WTC11 (cell line): ENCODE measurements around the gene MSI2. TPM values are rescaled to one million over a fixed set of nuclear protein-coding genes. Genes with fewer than 3 reads are reported as not detected.

Experiments
- ATAC-seq: fragments of 200-7000 bp; cut with Tn5 transposase; 2 replicates; pipeline ENCODE4 v1.10.0; 2021; ENCODE audit warnings: mild to moderate bottlenecking, moderate library complexity
- CTCF ChIA-PET: fragments of 300-600 bp; sonication (Branson Sonifier 250); formaldehyde crosslinking; loops from one replicate; lab custom pipeline; 2021; ENCODE audit warnings: antibody characterized with exemption; lab: Charles Lee
- POLR2A ChIA-PET: fragments of 350-600 bp; sonication (Branson Sonifier 250); formaldehyde crosslinking; loops from one replicate; lab custom pipeline; 2021; ENCODE audit warnings: antibody characterized with exemption; lab: Charles Lee
- DNase-seq: peaks from one replicate; pipeline ENCODE4 v3.0.0; 2021; ENCODE audit warnings: low spot score
- H3K27ac Mint-ChIP-seq: 2 replicates; pipeline ENCODE4 v1.8.0; 2021; ENCODE audit warnings: mixed read lengths
- H3K27me3 Mint-ChIP-seq: 2 replicates; pipeline ENCODE4 v1.8.0; 2021; ENCODE audit warnings: low read depth, mild to moderate bottlenecking, moderate library complexity, mixed read lengths
- H3K36me3 Mint-ChIP-seq: 2 replicates; pipeline ENCODE4 v1.8.0; 2021; ENCODE audit warnings: mixed read lengths
- H3K4me1 Mint-ChIP-seq: 2 replicates; pipeline ENCODE4 v1.8.0; 2022; ENCODE audit warnings: mixed read lengths
- H3K4me3 Mint-ChIP-seq: 2 replicates; pipeline ENCODE4 v1.8.0; 2021; ENCODE audit warnings: mild to moderate bottlenecking, moderate library complexity, mixed read lengths
- H3K9me3 Mint-ChIP-seq: 2 replicates; pipeline ENCODE4 v1.8.0; 2021; ENCODE audit warnings: mixed read lengths
- ATF6 ChIP-seq: sonication (generic); formaldehyde crosslinking; IDR thresholded peaks from 2 replicates; pipeline ENCODE4 v1.8.1; 2023; ENCODE audit warnings: mild to moderate bottlenecking, missing genetic modification reagents
- EMX1 ChIP-seq: fragments of 250-450 bp; sonication (Bioruptor Pico); IDR thresholded peaks from 2 replicates; pipeline ENCODE4 v1.8.0; 2021; ENCODE audit warnings: mild to moderate bottlenecking
- FOXK1 ChIP-seq: sonication (generic); formaldehyde crosslinking; IDR thresholded peaks from 2 replicates; pipeline ENCODE4 v1.8.0; 2022; ENCODE audit warnings: mild to moderate bottlenecking, moderate library complexity, missing genetic modification reagents
- NFATC4 ChIP-seq: fragments of 250-450 bp; sonication (Bioruptor Pico); IDR thresholded peaks from 2 replicates; pipeline ENCODE4 v1.9.0; 2021; ENCODE audit warnings: mild to moderate bottlenecking
- ZBTB43 ChIP-seq: sonication (generic); formaldehyde crosslinking; IDR thresholded peaks from 2 replicates; pipeline ENCODE4 v1.8.1; 2023; ENCODE audit warnings: mild to moderate bottlenecking, missing genetic modification reagents
- ZNF138 ChIP-seq: sonication (generic); formaldehyde crosslinking; conservative IDR thresholded peaks from 2 replicates; pipeline ENCODE4 v1.8.1; 2022; ENCODE audit warnings: mild to moderate bottlenecking, moderate library complexity, missing genetic modification reagents
- ZNF396 ChIP-seq: fragments of 250-450 bp; sonication (Bioruptor Pico); IDR thresholded peaks from 2 replicates; pipeline ENCODE4 v1.8.0; 2021; ENCODE audit warnings: mild to moderate bottlenecking, moderate library complexity, borderline replicate concordance
- ZNF425 ChIP-seq: fragments of 250-450 bp; sonication (Bioruptor Pico); conservative IDR thresholded peaks from 2 replicates; pipeline ENCODE4 v1.9.0; 2021; ENCODE audit warnings: mild to moderate bottlenecking
- total RNA-seq: library from RNA; stranded (reverse); gene quantifications from 3 replicates; pipeline ENCODE4 v1.2.3, GENCODE V29; 2021
- TF ChIP-seq, protein P1 (sequence below): sonication (generic); formaldehyde crosslinking; IDR thresholded peaks from 2 replicates; pipeline ENCODE4 v1.8.0; 2022; ENCODE audit warnings: mild to moderate bottlenecking, missing genetic modification reagents
- TF ChIP-seq, protein P2 (sequence below): fragments of 250-450 bp; sonication (Bioruptor Pico); IDR thresholded peaks from 2 replicates; pipeline ENCODE4 v1.9.0; 2021; ENCODE audit warnings: mild to moderate bottlenecking
- TF ChIP-seq, protein P3 (sequence below): sonication (generic); formaldehyde crosslinking; IDR thresholded peaks from 2 replicates; pipeline ENCODE4 v1.8.1; 2022; ENCODE audit warnings: missing genetic modification reagents, borderline replicate concordance
- TF ChIP-seq, protein P4 (sequence below): sonication (generic); formaldehyde crosslinking; IDR thresholded peaks from 2 replicates; pipeline ENCODE4 v1.8.0; 2022; ENCODE audit warnings: missing genetic modification reagents
- TF ChIP-seq, protein P5 (sequence below): sonication (generic); formaldehyde crosslinking; IDR thresholded peaks from 2 replicates; pipeline ENCODE4 v1.8.0; 2023; ENCODE audit warnings: missing genetic modification reagents, mild to moderate bottlenecking, borderline replicate concordance

Gene MSI2
- total RNA-seq, 1 experiment from 2014 or later: 82.1 TPM

GRCh38 chr17:57385975-57386374 is 129.7 kb downstream of the MSI2 start (continued):
- TF ChIP-seq ATF6 (CRISPR knock-in tag) (no peak), FOXK1 (CRISPR knock-in tag) (no peak)
- TF ChIP-seq, protein P1, sequence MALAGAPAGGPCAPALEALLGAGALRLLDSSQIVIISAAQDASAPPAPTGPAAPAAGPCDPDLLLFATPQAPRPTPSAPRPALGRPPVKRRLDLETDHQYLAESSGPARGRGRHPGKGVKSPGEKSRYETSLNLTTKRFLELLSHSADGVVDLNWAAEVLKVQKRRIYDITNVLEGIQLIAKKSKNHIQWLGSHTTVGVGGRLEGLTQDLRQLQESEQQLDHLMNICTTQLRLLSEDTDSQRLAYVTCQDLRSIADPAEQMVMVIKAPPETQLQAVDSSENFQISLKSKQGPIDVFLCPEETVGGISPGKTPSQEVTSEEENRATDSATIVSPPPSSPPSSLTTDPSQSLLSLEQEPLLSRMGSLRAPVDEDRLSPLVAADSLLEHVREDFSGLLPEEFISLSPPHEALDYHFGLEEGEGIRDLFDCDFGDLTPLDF: no peak
- TF ChIP-seq, protein P2, sequence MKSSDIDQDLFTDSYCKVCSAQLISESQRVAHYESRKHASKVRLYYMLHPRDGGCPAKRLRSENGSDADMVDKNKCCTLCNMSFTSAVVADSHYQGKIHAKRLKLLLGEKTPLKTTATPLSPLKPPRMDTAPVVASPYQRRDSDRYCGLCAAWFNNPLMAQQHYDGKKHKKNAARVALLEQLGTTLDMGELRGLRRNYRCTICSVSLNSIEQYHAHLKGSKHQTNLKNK: no peak

DNA sequence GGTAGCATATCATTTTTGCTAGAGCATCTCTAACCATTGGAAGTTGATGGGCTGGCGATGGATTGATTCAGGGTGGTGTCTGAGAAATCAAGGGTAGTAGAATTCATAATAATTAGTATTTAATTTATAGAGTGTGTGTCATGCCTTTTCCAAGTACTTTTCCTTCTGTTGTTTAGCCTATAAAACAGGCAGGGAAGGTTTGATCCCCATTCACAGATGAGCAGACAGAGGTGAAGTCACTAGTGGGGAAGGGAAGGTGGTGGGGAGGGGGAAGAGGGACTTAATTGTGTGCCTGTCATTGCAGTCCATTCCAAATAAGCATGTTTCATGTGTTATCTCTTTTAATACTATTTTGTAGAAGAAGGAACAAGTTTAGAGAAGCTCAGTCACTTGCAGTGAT is 131.3 kb downstream of the MSI2 start:
- Mint-ChIP-seq H3K36me3 (peaks cover 28% of the 10 kb centered on the region), H3K4me3 (no peak overlapping the region), H3K27ac (no peak overlapping the region), H3K27me3 (no peaks in the 10 kb centered on the region), H3K4me1 (peaks cover 45% of the 10 kb centered on the region), H3K9me3 (peaks cover 25% of the 10 kb centered on the region)
- DNase-seq (no peak), ATAC-seq (no peak)
- CTCF ChIA-PET: no interaction called here
- POLR2A ChIA-PET: no interaction called here
- TF ChIP-seq, protein P3, sequence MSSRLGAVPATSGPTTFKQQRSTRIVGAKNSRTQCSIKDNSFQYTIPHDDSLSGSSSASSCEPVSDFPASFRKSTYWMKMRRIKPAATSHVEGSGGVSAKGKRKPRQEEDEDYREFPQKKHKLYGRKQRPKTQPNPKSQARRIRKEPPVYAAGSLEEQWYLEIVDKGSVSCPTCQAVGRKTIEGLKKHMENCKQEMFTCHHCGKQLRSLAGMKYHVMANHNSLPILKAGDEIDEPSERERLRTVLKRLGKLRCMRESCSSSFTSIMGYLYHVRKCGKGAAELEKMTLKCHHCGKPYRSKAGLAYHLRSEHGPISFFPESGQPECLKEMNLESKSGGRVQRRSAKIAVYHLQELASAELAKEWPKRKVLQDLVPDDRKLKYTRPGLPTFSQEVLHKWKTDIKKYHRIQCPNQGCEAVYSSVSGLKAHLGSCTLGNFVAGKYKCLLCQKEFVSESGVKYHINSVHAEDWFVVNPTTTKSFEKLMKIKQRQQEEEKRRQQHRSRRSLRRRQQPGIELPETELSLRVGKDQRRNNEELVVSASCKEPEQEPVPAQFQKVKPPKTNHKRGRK (CRISPR knock-in tag): no peak
- TF ChIP-seq, protein P2: no peak
- TF ChIP-seq EMX1 (CRISPR knock-in tag) (no peak), ZNF138 (CRISPR knock-in tag) (no peak), ZNF396 (CRISPR knock-in tag) (no peak), ZBTB43 (CRISPR knock-in tag) (no peak), ATF6 (CRISPR knock-in tag) (no peak), NFATC4 (no peak), ZNF425 (CRISPR knock-in tag) (no peak)
- TF ChIP-seq, protein P4, sequence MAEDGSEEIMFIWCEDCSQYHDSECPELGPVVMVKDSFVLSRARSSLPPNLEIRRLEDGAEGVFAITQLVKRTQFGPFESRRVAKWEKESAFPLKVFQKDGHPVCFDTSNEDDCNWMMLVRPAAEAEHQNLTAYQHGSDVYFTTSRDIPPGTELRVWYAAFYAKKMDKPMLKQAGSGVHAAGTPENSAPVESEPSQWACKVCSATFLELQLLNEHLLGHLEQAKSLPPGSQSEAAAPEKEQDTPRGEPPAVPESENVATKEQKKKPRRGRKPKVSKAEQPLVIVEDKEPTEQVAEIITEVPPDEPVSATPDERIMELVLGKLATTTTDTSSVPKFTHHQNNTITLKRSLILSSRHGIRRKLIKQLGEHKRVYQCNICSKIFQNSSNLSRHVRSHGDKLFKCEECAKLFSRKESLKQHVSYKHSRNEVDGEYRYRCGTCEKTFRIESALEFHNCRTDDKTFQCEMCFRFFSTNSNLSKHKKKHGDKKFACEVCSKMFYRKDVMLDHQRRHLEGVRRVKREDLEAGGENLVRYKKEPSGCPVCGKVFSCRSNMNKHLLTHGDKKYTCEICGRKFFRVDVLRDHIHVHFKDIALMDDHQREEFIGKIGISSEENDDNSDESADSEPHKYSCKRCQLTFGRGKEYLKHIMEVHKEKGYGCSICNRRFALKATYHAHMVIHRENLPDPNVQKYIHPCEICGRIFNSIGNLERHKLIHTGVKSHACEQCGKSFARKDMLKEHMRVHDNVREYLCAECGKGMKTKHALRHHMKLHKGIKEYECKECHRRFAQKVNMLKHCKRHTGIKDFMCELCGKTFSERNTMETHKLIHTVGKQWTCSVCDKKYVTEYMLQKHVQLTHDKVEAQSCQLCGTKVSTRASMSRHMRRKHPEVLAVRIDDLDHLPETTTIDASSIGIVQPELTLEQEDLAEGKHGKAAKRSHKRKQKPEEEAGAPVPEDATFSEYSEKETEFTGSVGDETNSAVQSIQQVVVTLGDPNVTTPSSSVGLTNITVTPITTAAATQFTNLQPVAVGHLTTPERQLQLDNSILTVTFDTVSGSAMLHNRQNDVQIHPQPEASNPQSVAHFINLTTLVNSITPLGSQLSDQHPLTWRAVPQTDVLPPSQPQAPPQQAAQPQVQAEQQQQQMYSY (CRISPR knock-in tag): no peak
- TF ChIP-seq, protein P5, sequence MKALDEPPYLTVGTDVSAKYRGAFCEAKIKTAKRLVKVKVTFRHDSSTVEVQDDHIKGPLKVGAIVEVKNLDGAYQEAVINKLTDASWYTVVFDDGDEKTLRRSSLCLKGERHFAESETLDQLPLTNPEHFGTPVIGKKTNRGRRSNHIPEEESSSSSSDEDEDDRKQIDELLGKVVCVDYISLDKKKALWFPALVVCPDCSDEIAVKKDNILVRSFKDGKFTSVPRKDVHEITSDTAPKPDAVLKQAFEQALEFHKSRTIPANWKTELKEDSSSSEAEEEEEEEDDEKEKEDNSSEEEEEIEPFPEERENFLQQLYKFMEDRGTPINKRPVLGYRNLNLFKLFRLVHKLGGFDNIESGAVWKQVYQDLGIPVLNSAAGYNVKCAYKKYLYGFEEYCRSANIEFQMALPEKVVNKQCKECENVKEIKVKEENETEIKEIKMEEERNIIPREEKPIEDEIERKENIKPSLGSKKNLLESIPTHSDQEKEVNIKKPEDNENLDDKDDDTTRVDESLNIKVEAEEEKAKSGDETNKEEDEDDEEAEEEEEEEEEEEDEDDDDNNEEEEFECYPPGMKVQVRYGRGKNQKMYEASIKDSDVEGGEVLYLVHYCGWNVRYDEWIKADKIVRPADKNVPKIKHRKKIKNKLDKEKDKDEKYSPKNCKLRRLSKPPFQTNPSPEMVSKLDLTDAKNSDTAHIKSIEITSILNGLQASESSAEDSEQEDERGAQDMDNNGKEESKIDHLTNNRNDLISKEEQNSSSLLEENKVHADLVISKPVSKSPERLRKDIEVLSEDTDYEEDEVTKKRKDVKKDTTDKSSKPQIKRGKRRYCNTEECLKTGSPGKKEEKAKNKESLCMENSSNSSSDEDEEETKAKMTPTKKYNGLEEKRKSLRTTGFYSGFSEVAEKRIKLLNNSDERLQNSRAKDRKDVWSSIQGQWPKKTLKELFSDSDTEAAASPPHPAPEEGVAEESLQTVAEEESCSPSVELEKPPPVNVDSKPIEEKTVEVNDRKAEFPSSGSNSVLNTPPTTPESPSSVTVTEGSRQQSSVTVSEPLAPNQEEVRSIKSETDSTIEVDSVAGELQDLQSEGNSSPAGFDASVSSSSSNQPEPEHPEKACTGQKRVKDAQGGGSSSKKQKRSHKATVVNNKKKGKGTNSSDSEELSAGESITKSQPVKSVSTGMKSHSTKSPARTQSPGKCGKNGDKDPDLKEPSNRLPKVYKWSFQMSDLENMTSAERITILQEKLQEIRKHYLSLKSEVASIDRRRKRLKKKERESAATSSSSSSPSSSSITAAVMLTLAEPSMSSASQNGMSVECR (CRISPR knock-in tag): no peak
